Thyroid gland (tissue), 4 donors: ENCODE results near the gene ADGRD1. TPM values are rescaled to one million over a fixed set of nuclear protein-coding genes. Genes with fewer than 3 reads are reported as not detected.

Source experiments
- DNase-seq, 2 donors: peaks; one replicate each; pipeline ENCODE4 v3.0.0-alpha.2; 2019
- H3K27ac ChIP-seq, 3 donors: fragments of 200-600 bp; sonication (generic); 1 replicate in 2 of 3; 2 replicates in 1 of 3; pipeline ENCODE4 v1.5.1; 2016 to 2019; ENCODE audit warnings: mild to moderate bottlenecking in 1 of 3, moderate library complexity in 1 of 3
- H3K27me3 ChIP-seq: fragments of 200-600 bp; sonication (generic); one replicate; pipeline ENCODE4 v1.5.1; 2019
- H3K36me3 ChIP-seq, 2 donors: fragments of 200-600 bp; sonication (generic); one replicate each; pipeline ENCODE4 v1.5.1; 2016 to 2019
- H3K4me1 ChIP-seq, 2 donors: fragments of 200-600 bp; sonication (generic); one replicate each; pipeline ENCODE4 v1.5.1; 2017 to 2019
- H3K4me3 ChIP-seq, 3 donors: fragments of 200-600 bp; sonication (generic); replicated peaks in 1 of 3; 1 replicate in 2 of 3; 2 replicates in 1 of 3; pipeline ENCODE4 v1.5.1; 2016; ENCODE audit warnings: mild to moderate bottlenecking in 1 of 3
- H3K9me3 ChIP-seq: fragments of 200-600 bp; sonication (generic); one replicate; pipeline ENCODE4 v1.5.1; 2017
- POLR2A ChIP-seq, 2 donors: fragments of 450-650 bp; IDR thresholded peaks; one replicate each; pipeline ENCODE4 v1.6.1; 2017; ENCODE audit warnings: antibody characterized with exemption in 2 of 2, mild to moderate bottlenecking in 2 of 2, moderate library complexity in 1 of 2
- WGBS, 2 donors: methylation state at CpG; one replicate each; pipeline ENCODE4 v1.1.5; 2017; 5-methylcytosine and 5-hydroxymethylcytosine counted together
- intact Hi-C: fragments of 100-400 bp; cut with DNase I; formaldehyde crosslinking; loops from one replicate; pipeline ENCODE4 v1.15.1; 2023
- total RNA-seq, 4 donors: library from RNA; depleted of rRNA; stranded (reverse); fragments of >200 nt; gene quantifications; one replicate each; pipeline ENCODE4 v1.2.3, GENCODE V29; 2016
- TF ChIP-seq, protein P1 (sequence below), 6 experiments: fragments of 200-600 bp in 3 of 6; fragments of 450-650 bp in 3 of 6; sonication (generic) in 3 of 6; IDR thresholded peaks; one replicate each; pipeline ENCODE4 v1.5.1; 2016 to 2019; ENCODE audit warnings: antibody characterized with exemption in 6 of 6, mild to moderate bottlenecking in 2 of 6, inconsistent platforms in 1 of 6, moderate library complexity in 1 of 6

ADGRD1 gene
- total RNA-seq, 4 donors from 2014 or later, result 14.1 to 44.3 (median 24.7) TPM

DNA sequence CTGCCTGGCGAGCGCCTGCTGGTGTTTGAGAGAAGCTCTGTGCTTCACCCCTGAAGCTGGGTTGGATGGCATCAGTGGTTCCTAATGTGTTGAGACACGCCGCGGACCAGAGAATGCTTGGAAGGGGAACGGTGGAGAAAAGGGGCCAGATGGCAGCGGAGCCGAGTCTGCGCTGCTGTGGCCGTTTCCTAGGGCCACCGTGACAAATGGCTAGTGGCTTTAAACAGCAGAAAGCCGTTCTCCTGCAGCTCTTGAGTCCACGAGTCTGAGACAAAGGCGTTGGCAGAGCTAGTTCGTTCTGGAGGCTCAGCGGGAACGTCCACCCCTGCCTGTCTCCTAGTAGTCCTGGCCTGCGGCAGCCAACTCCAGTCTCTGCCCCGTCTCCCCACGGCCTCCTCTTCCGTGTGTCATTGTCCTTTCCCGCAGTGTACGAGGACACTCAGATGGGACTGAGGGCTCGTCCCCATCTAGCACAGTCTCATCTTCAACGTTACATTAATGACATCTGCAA is 103.6 kb downstream of the ADGRD1 start:
- DNase-seq, result no peak
- intact Hi-C loops, result no loop called here
- TF ChIP-seq, protein P1, sequence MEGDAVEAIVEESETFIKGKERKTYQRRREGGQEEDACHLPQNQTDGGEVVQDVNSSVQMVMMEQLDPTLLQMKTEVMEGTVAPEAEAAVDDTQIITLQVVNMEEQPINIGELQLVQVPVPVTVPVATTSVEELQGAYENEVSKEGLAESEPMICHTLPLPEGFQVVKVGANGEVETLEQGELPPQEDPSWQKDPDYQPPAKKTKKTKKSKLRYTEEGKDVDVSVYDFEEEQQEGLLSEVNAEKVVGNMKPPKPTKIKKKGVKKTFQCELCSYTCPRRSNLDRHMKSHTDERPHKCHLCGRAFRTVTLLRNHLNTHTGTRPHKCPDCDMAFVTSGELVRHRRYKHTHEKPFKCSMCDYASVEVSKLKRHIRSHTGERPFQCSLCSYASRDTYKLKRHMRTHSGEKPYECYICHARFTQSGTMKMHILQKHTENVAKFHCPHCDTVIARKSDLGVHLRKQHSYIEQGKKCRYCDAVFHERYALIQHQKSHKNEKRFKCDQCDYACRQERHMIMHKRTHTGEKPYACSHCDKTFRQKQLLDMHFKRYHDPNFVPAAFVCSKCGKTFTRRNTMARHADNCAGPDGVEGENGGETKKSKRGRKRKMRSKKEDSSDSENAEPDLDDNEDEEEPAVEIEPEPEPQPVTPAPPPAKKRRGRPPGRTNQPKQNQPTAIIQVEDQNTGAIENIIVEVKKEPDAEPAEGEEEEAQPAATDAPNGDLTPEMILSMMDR (IDR thresholded peaks at IDR 0.05), result no peak
- TF ChIP-seq POLR2A (IDR thresholded peaks at IDR 0.05), result no peak

DNA sequence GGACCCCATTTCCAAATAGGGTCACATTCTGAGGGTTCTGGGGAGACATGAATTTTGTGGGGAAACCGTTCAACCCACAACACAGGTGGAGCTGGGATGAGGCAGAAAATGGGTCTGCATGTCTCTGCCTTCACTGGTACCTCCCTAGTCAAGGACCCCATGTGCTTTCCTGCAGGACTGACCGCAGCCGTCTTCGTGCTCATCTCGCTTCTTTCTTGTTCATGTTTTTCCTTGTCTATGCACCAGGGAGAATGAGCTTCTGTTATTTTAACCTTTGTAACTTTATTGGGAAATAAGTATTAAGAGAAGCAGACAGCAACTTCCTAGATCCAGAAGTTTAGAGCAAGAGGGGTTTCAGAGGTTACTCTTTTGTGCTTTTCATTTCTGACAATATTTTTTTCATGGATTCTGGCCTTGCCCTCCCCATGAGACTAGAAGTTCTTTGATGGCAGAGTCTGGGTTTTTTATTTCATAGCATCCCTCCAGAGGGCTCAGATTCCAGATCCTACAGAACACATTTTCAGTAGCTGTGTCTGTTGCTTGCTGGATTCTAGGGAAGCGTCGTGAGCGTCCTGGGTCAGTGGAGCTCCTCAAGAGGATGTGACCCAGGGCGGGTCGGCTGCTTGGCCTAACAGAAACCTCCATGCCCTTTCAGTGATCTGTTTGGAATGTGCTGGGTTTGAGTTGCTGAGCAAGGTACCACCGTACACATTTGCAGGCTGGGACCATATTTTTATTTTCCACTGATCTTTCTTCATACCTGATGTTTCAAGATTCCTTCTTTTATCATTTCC is 104.2 kb downstream of the ADGRD1 start:
- 78 to 87% methylated on average over 11 of the region's 11 CpGs for WGBS, 2 donors
- Histone ChIP-seq H3K27ac (no peak overlapping the region), H3K9me3 (no peaks in the 10 kb centered on the region), H3K4me3 (no peak overlapping the region), H3K4me1 (peaks cover 6 to 9% of the 10 kb centered on the region in 2 donors), H3K36me3 (no peaks in the 10 kb centered on the region), H3K27me3 (no peaks in the 10 kb centered on the region)
- DNase-seq, result no peak
- intact Hi-C loops, result no loop called here
- TF ChIP-seq, protein P1 (IDR thresholded peaks at IDR 0.05), result no peak

More for the DNA sequence above, 103.6 kb downstream of the ADGRD1 start:
- H3K27ac ChIP-seq, result no peak overlapping the region
- no peaks in the 10 kb centered on the region for H3K9me3 ChIP-seq
- H3K4me3 ChIP-seq, result no peak overlapping the region
- 91 to 94% methylated on average over 25 of the region's 25 CpGs for WGBS, 2 donors
- H3K27me3 ChIP-seq, result no peaks in the 10 kb centered on the region
- no peaks in the 10 kb centered on the region for H3K36me3 ChIP-seq
- peaks cover 6 to 9% of the 10 kb centered on the region in 2 donors for H3K4me1 ChIP-seq

DNA sequence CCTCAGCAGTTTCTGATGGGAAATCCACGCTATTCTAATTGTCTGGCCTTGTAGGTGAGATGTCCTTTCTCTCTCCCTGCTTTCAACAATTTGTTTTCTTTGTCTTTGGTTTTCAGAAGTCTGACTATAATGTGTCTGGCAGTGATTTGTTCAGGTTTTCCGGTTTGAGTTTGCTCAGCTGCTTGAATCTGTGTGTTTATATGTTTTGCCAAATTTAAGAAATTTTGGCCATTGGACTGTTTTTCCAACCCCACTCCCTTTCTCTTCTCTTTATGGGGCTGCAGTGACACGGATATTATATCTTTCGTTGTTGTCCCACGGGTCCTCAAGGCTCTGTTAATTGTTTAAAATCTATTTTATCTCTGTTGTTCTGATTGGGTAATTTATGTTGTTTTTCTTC is 105.0 kb downstream of the ADGRD1 start:
- no peaks in the 10 kb centered on the region for H3K27me3 ChIP-seq
- no peak for DNase-seq
- H3K9me3 ChIP-seq, result no peaks in the 10 kb centered on the region
- H3K4me1 ChIP-seq, result peaks cover 6 to 13% of the 10 kb centered on the region in 2 donors
- TF ChIP-seq POLR2A (IDR thresholded peaks at IDR 0.05), result no peak
- TF ChIP-seq, protein P1 (IDR thresholded peaks at IDR 0.05), result no peak
- H3K27ac ChIP-seq, result no peak overlapping the region
- H3K36me3 ChIP-seq, result no peaks in the 10 kb centered on the region
- whole genome bisulfite sequencing, 2 donors, result 58 to 68% methylated on average over 5 of the region's 5 CpGs
- no peak overlapping the region for H3K4me3 ChIP-seq
- intact Hi-C loops, result no loop called here

DNA sequence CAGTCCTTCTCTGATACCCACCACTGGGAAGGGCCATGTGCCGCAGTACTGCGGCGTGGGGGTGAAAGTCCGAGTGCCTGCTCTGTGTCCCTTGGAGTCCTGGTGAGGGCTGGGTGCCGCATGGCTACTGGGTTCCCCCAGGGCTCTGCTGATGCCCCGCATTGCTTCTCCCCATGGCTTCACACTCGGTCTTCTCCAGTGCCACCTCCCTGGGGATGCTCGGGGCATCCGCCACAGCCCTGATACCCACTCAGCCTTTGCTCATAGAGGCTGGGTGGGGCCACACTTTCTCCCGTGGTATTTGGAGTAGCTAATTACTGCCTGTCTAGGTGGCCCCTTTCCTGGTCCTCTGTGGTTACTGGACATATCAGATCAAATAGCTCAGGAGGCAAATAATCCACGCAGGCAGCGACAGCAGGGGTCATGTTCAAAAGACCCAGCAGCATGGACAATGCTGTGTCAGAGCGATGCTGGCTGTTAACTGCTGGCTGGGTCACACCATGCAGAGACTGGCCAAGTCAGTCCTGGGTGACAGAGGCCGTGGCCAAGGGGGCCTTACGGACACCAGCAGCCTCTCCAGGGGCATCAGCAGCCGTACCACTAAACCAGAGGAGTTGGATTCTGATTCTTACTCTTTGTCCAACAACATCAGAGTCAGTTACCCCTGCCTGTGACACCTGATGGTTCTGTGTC is 106.5 kb downstream of the ADGRD1 start:
- H3K27ac ChIP-seq, result no peak overlapping the region
- TF ChIP-seq, protein P1 (IDR thresholded peaks at IDR 0.05), result no peak
- TF ChIP-seq POLR2A (IDR thresholded peaks at IDR 0.05), result no peak
- no peaks in the 10 kb centered on the region for H3K27me3 ChIP-seq
- intact Hi-C loops, result no loop called here
- peaks cover 6 to 13% of the 10 kb centered on the region in 2 donors for H3K4me1 ChIP-seq
- DNase-seq, result no peak
- no peaks in the 10 kb centered on the region for H3K9me3 ChIP-seq
- WGBS, 2 donors, result 95% methylated on average over 14 to 16 of the region's 16 CpGs
- no peak overlapping the region for H3K4me3 ChIP-seq
- no peaks in the 10 kb centered on the region for H3K36me3 ChIP-seq
